CD14-positive monocyte (primary cell): ENCODE measurements around the gene CALML5. TPM values are rescaled to one million over a fixed set of nuclear protein-coding genes. Genes with fewer than 3 reads are reported as not detected.

Experiments used
- DNase-seq, 3 donors: peaks; one replicate each; pipeline ENCODE4 v3.0.0-alpha.2; 2011 to 2022
- H2AFZ ChIP-seq: 2 replicates; pipeline ENCODE4 v1.6.0; 2012; ENCODE audit warnings: mild to moderate bottlenecking, low read depth, low read length, inconsistent platforms; ENCODE audit not compliant: insufficient read depth, poor library complexity, severe bottlenecking
- H3K27ac ChIP-seq, 2 donors: 1 replicate in 1 of 2; 2 replicates in 1 of 2; pipeline ENCODE4 v1.5.1; 2012 to 2013; ENCODE audit warnings: low read length in 2 of 2, control low read depth in 1 of 2, inconsistent platforms in 1 of 2, low read depth in 1 of 2, mild to moderate bottlenecking in 1 of 2
- H3K27me3 ChIP-seq, 2 donors: one replicate each; pipeline versions ENCODE4 v1.6.0 to v1.6.1; 2011 to 2013; ENCODE audit warnings: low read length in 2 of 2; ENCODE audit not compliant: control insufficient read depth in 2 of 2, insufficient read depth in 2 of 2
- H3K36me3 ChIP-seq, 2 donors: replicated peaks in 1 of 2; 1 replicate in 1 of 2; 2 replicates in 1 of 2; pipeline versions ENCODE4 v1.5.1 to v1.6.1; 2012 to 2013; ENCODE audit warnings: low read length in 2 of 2, control low read depth in 1 of 2, inconsistent platforms in 1 of 2, mild to moderate bottlenecking in 1 of 2; ENCODE audit not compliant: insufficient read depth in 2 of 2, control insufficient read depth in 1 of 2
- H3K4me1 ChIP-seq, 2 donors: 1 replicate in 1 of 2; 2 replicates in 1 of 2; pipeline versions ENCODE4 v1.5.1 to v1.6.1; 2012 to 2013; ENCODE audit warnings: low read length in 2 of 2, control low read depth in 1 of 2, inconsistent platforms in 1 of 2, mild to moderate bottlenecking in 1 of 2, moderate library complexity in 1 of 2; ENCODE audit not compliant: insufficient read depth in 2 of 2, control insufficient read depth in 1 of 2
- H3K4me2 ChIP-seq: replicated peaks from 2 replicates; pipeline ENCODE3; 2012; ENCODE audit warnings: low read length, moderate library complexity, mild to moderate bottlenecking; ENCODE audit not compliant: poor library complexity, severe bottlenecking; ENCODE audit errors: extremely low read depth
- H3K4me3 ChIP-seq, 3 experiments: fragments of 200-600 bp in 1 of 3; sonication (generic) in 1 of 3; replicated peaks in 1 of 3; 1 replicate in 2 of 3; 2 replicates in 1 of 3; pipeline ENCODE4 v1.5.1; 2011 to 2013; ENCODE audit warnings: low read length in 3 of 3, mild to moderate bottlenecking in 3 of 3, control low read depth in 2 of 3, low read depth in 2 of 3, inconsistent platforms in 1 of 3, moderate library complexity in 1 of 3
- H3K79me2 ChIP-seq: 2 replicates; pipeline ENCODE4 v1.6.0; 2012; ENCODE audit warnings: mild to moderate bottlenecking, control low read depth, inconsistent platforms, low read length, moderate library complexity; ENCODE audit not compliant: insufficient read depth
- H3K9ac ChIP-seq: 2 replicates; pipeline ENCODE4 v1.6.0; 2017; ENCODE audit warnings: low read length, mild to moderate bottlenecking; ENCODE audit not compliant: insufficient read depth, poor library complexity, severe bottlenecking
- H3K9me3 ChIP-seq, 2 donors: replicated peaks in 1 of 2; 1 replicate in 1 of 2; 2 replicates in 1 of 2; pipeline versions ENCODE4 v1.5.1 to v1.6.1; 2012 to 2013; ENCODE audit warnings: low read length in 2 of 2, control low read depth in 1 of 2; ENCODE audit not compliant: control insufficient read depth in 1 of 2, insufficient read depth in 1 of 2
- H4K20me1 ChIP-seq: 2 replicates; pipeline ENCODE4 v1.6.0; 2012; ENCODE audit warnings: mild to moderate bottlenecking, low read length, control low read depth, moderate library complexity; ENCODE audit not compliant: insufficient read depth
- H3K27ac Mint-ChIP-seq, 7 donors: one replicate each; pipeline ENCODE4 v1.8.0; 2020; ENCODE audit warnings: mild to moderate bottlenecking in 7 of 7, mixed read lengths in 7 of 7, moderate library complexity in 6 of 7, inconsistent platforms in 2 of 7
- H3K27me3 Mint-ChIP-seq, 3 donors: one replicate each; pipeline ENCODE4 v1.8.0; 2021 to 2022; ENCODE audit warnings: low read depth in 3 of 3, mild to moderate bottlenecking in 3 of 3, mixed read lengths in 3 of 3, moderate library complexity in 3 of 3, inconsistent platforms in 1 of 3
- H3K36me3 Mint-ChIP-seq, 2 donors: one replicate each; pipeline ENCODE4 v1.8.0; 2020; ENCODE audit warnings: mixed read lengths in 2 of 2, inconsistent platforms in 1 of 2, mild to moderate bottlenecking in 1 of 2
- H3K4me1 Mint-ChIP-seq: one replicate; pipeline ENCODE4 v1.8.0; 2020; ENCODE audit warnings: mild to moderate bottlenecking, mixed read lengths
- H3K4me3 Mint-ChIP-seq, 2 donors: one replicate each; pipeline ENCODE4 v1.8.0; 2020; ENCODE audit warnings: mild to moderate bottlenecking in 2 of 2, mixed read lengths in 2 of 2, moderate library complexity in 1 of 2
- H3K9me3 Mint-ChIP-seq, 7 donors: one replicate each; pipeline ENCODE4 v1.8.0; 2020 to 2022; ENCODE audit warnings: mixed read lengths in 7 of 7, mild to moderate bottlenecking in 6 of 7, moderate library complexity in 6 of 7, inconsistent platforms in 2 of 7
- WGBS: methylation state at CpG from one replicate; pipeline ENCODE4 v1.1.5; 2013; ENCODE audit warnings: missing lambda C conversion rate; ENCODE audit not compliant: insufficient coverage; 5-methylcytosine and 5-hydroxymethylcytosine counted together
- intact Hi-C, 2 donors: fragments of 100-400 bp; cut with micrococcal nuclease; formaldehyde crosslinking; loops; one replicate each; pipeline versions ENCODE4 v1.15.0 to v1.15.1; 2023
- polyA plus RNA-seq, 3 donors: library from polyadenylated mRNA; depleted of rRNA in 1 of 3; unstranded in 2 of 3; stranded (reverse) in 1 of 3; fragments of 300-500 nt in 2 of 3; fragments of >200 nt in 1 of 3; fragmentation: Illumina TruSeq in 2 of 3; gene quantifications; 1 replicate in 2 of 3; 2 replicates in 1 of 3; pipeline ENCODE4 v1.2.3, GENCODE V29; 2012 to 2021
- TF ChIP-seq, protein P1 (sequence below): fragments of 200-600 bp; IDR thresholded peaks from one replicate; pipeline ENCODE4 v1.8.0; 2022; ENCODE audit warnings: antibody characterized with exemption, mild to moderate bottlenecking

CALML5 gene
- polyA plus RNA-seq, 3 donors = not detected

DNA sequence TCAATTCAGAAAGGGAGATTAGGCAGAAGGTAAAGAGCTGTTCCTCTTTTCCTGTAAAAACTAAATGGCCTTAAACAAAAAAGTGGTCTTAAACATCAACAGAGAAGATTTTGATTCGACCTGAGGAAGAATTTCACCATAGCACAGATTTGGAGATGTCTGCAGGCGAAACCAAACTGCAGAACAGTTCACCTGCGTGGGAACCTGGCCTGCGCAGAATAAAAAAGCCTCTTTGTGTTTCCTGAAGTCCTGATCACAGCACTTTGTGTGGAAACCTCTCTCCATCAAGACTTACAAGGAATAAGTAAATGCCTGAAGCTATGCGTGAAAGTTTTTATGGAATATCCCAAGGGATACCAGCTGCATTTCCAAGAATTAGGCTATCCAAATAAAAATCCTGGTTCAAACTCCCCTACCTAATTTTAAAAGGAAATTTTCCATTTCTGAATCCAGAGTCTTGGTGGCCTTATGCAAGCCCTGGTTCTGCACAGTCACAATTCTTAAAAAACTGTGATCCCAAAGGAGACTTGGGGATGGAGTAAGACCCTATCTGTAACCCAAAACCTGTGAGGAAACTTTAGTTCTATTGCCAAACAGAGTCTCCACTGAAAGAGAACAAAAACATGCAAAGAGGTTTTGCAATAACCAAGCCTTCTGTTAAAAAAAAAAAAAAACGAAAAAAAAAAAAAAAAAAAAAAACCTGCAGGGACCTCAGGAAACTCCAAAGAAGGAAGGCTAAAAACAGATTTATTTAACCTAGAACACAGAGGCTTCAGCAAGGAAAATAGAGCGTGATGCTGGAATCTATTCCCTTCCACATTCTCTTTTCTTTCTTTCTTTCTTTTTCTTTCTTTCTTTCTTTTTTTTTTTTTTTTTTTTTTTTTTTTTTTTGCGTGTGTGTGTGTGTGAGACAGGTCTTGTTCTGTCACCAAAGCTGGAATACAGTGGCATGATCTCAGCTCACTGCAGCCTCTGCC lies 35.8 kb upstream of the CALML5 start:
- no peaks in the 10 kb centered on the region for H3K36me3 Mint-ChIP-seq

More for the DNA sequence above, 35.8 kb upstream of the CALML5 start:
- Mint-ChIP-seq H3K4me1 (peaks cover 25% of the 10 kb centered on the region), H3K27ac (no peak overlapping the region), H3K4me3 (no peak overlapping the region), H3K9me3 (peaks cover 0 to 5% (median under 1%) of the 10 kb centered on the region in 7 donors), H3K27me3 (peaks cover 0 to 3% (median 3%) of the 10 kb centered on the region in 3 donors)
- no peak overlapping the region for H3K27ac ChIP-seq
- intact Hi-C loops = no loop called here
- H3K36me3 ChIP-seq = no peaks in the 10 kb centered on the region
- H3K79me2 ChIP-seq = no peaks in the 10 kb centered on the region
- peak in 2 of 3 donors; percentile 18 to 49 for DNase-seq
- peaks cover 0 to 2% of the 10 kb centered on the region in 2 donors for H3K9me3 ChIP-seq
- TF ChIP-seq, protein P1, sequence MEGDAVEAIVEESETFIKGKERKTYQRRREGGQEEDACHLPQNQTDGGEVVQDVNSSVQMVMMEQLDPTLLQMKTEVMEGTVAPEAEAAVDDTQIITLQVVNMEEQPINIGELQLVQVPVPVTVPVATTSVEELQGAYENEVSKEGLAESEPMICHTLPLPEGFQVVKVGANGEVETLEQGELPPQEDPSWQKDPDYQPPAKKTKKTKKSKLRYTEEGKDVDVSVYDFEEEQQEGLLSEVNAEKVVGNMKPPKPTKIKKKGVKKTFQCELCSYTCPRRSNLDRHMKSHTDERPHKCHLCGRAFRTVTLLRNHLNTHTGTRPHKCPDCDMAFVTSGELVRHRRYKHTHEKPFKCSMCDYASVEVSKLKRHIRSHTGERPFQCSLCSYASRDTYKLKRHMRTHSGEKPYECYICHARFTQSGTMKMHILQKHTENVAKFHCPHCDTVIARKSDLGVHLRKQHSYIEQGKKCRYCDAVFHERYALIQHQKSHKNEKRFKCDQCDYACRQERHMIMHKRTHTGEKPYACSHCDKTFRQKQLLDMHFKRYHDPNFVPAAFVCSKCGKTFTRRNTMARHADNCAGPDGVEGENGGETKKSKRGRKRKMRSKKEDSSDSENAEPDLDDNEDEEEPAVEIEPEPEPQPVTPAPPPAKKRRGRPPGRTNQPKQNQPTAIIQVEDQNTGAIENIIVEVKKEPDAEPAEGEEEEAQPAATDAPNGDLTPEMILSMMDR = no peak
- no peak overlapping the region for H3K9ac ChIP-seq
- no peak overlapping the region for H3K4me2 ChIP-seq
- no peaks in the 10 kb centered on the region for H3K27me3 ChIP-seq
- no peak overlapping the region for H3K4me3 ChIP-seq
- H4K20me1 ChIP-seq = no peaks in the 10 kb centered on the region
- no peak overlapping the region for H2AFZ ChIP-seq
- peaks cover 11 to 13% of the 10 kb centered on the region in 2 donors for H3K4me1 ChIP-seq
- 100% methylated on average over 1 of the region's 8 CpGs for WGBS
